Endothelial cell of hepatic sinusoid (primary cell): ENCODE measurements around the gene CMSS1.

Source experiments
- in situ Hi-C: cut with HindIII; loops from 2 replicates; pipeline ENCODE4 v1.10.0; 2017; ENCODE audit warnings: low sequenced_read_pairs

Gene CMSS1

GRCh38 chr3:100096866-100097265 is 279.2 kb downstream of the CMSS1 start:
- in situ Hi-C loops: no loop called here

GRCh38 chr3:100097919-100098783 is 280.5 kb downstream of the CMSS1 start:
- in situ Hi-C loops: no loop called here

GRCh38 chr3:100098784-100099070 is 281.1 kb downstream of the CMSS1 start:
- in situ Hi-C loops: no loop called here

GRCh38 chr3:100099621-100100020 is 282.0 kb downstream of the CMSS1 start:
- in situ Hi-C loops: loop anchor here (5.0 kb wide), 2 partner anchors 32 to 63 kb away; no protein-coding TSS in a partner anchor

- in situ Hi-C loops: loop anchor here (5.0 kb wide), 2 partner anchors 33 to 62 kb away; no protein-coding TSS in a partner anchor
Observed at GRCh38 chr3:100100425-100100824, 282.8 kb downstream of the CMSS1 start.

- in situ Hi-C loops: loop anchor here (5.0 kb wide), 2 partner anchors 35 to 60 kb away; no protein-coding TSS in a partner anchor
Observed at GRCh38 chr3:100102757-100103156, 285.1 kb downstream of the CMSS1 start.

GRCh38 chr3:100103558-100104441 is 286.1 kb downstream of the CMSS1 start:
- in situ Hi-C loops: loop anchor here (5.0 kb wide), 2 partner anchors 36 to 59 kb away; no protein-coding TSS in a partner anchor

- in situ Hi-C loops: loop anchor here (5.0 kb wide), 2 partner anchors 37 to 58 kb away; no protein-coding TSS in a partner anchor
Observed at GRCh38 chr3:100104442-100104798, 286.8 kb downstream of the CMSS1 start.

- in situ Hi-C loops: loop anchor here (5.0 kb wide), 2 partner anchors 38 to 57 kb away; no protein-coding TSS in a partner anchor
Observed at GRCh38 chr3:100104817-100105413, 287.3 kb downstream of the CMSS1 start.

GRCh38 chr3:100105501-100105900 is 287.8 kb downstream of the CMSS1 start:
- in situ Hi-C loops: no loop called here

- in situ Hi-C loops: no loop called here
Observed at GRCh38 chr3:100106094-100106493, 288.4 kb downstream of the CMSS1 start.

GRCh38 chr3:100106531-100107141 is 289.0 kb downstream of the CMSS1 start:
- in situ Hi-C loops: no loop called here

- in situ Hi-C loops: no loop called here
Observed at GRCh38 chr3:100107221-100107814, 289.7 kb downstream of the CMSS1 start.

GRCh38 chr3:100108464-100109079 is 290.9 kb downstream of the CMSS1 start:
- in situ Hi-C loops: no loop called here

- in situ Hi-C loops: no loop called here
Observed at GRCh38 chr3:100110162-100110561, 292.5 kb downstream of the CMSS1 start.

GRCh38 chr3:100111728-100112127 is 294.1 kb downstream of the CMSS1 start:
- in situ Hi-C loops: no loop called here

- in situ Hi-C loops: no loop called here
Observed at GRCh38 chr3:100113723-100114412, 296.2 kb downstream of the CMSS1 start.

GRCh38 chr3:100114413-100115030 is 296.9 kb downstream of the CMSS1 start, which contains the start of gene FILIP1L:
TSS of gene FILIP1L (minus strand) at chr3:100114501.
- in situ Hi-C loops: no loop called here

- in situ Hi-C loops: no loop called here
Observed at GRCh38 chr3:100117093-100117492, 299.4 kb downstream of the CMSS1 start.
